Stimulated activated CD8-positive, alpha-beta memory T cell treated with anti-CD3 and anti-CD28 coated beads, Interleukin-12 subunit alpha, Interleukin-12 subunit beta, amount 100 ng/mL, for 4 hours (primary cell): ENCODE data around the gene ANKH.
"Not testable (repeated sequence)": the region's sequence is repeated elsewhere in the genome, so short reads cannot be mapped to it uniquely, and the experiment has no call there.

Experiments used
- DNase-seq: peaks from one replicate; pipeline ENCODE4 v3.0.0-alpha.2; 2020; ENCODE audit warnings: low read depth

ANKH gene

DNA sequence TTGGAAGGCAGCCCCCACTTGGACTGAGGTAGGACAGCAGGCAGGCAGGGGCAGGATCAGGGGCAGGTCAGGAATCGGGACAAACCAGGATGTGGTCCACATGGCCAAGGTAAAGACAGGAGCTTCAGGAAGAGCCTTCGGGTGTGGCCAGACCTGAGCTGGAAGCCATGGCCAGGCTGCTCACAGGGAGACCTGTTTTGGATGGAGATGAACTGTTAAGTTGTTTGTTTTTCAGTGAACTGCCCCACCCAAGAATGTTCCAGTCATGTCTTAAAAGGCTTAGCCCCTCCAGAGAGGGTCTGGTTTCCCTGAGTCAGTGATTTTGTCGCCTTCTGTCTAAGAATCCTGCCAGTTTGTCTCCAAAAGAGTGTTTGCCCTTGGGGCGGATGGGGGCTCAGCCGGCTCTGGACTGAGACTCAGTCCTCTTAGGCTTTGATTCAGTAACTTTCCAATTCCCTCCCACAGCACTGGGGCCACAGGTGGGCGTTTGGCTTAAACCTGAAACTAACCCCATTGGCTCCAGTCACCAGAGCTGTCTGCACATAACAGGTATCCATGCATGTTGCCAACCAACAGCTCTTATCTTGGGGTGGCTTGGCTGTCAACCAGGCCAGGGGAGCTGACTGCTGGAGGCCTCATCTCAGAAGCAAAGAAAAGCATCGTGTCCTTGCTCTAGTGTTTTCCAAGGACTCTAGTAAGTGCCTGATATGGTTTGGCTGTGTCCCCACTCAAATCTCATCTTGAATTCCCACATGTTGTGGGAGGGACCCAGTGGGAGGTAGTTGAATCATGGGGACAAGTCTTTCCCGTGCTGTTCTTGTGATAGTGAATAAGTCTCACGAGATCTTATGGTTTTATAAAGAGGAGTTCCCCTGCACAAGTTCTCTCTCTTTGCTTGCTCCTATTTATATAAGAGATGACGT is 11.3 kb upstream of the ANKH start:
- DNase-seq: no peak

DNA sequence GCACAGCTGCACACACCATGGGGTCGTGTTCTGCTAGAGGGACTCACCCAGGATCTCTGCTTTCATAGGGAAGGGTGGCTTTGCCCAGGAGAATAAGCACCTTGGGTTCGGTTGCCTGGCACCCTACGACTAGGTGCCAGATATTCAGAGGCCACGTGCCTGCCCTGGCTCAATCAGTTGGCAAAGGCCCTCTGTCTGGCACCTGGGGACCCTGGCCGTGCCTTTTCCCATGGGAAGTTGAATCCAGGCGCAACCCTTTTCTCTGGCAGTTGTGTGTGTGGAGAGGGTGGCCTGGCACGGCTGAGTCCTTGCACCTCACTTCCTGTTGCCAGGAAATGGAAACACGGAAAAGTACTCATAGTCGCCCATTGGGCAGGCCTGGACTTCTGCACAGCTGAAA is 10.2 kb upstream of the ANKH start:
- DNase-seq: no peak

DNA sequence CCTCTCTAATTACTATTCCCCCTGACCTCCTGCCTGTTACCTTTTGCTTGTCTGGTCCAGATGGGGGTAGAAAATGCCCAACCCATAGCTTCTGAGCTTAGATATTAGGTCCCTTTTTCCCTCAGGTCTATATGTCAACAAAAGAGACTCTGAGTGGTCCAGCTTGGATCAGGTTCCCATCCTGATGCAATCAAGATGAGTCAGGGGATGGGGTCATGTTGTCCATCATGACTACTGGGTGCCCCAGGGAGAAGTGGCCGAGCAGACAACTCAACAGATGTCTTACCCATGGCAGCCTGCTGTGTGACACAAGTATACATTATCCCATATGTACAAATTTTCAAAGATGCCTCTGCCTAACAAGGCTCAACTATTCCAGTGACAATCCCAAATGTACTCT is 9.1 kb upstream of the ANKH start:
- no peak for DNase-seq

- no peak for DNase-seq
These were observed 8.5 kb upstream of the ANKH start for GRCh38 chr5:14879937-14880589.

DNA sequence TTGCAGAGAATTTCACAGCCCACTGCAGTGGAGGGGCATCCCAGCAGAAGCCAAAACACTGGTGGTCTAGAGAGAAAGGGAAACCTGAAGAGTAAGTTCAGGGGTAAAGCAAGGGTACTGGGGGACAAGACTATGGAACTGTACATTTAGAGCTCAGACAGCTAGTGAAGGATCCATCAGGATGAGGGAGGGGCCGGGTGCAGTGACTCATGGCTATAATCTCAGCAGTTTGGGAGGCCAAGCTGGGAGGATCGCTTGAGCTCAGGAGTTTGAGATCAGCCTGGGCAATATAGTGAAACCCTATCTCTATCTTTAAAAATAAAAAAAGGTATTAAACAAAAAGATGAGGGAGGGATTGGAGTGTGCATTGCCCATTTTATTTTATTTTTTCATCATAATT is 7.8 kb upstream of the ANKH start:
- DNase-seq: no peak

- DNase-seq: not testable (repeated sequence)
These were observed 6.6 kb upstream of the ANKH start for GRCh38 chr5:14878192-14878591.

GRCh38 chr5:14876095-14876494 is 4.5 kb upstream of the ANKH start:
- no peak for DNase-seq

DNA sequence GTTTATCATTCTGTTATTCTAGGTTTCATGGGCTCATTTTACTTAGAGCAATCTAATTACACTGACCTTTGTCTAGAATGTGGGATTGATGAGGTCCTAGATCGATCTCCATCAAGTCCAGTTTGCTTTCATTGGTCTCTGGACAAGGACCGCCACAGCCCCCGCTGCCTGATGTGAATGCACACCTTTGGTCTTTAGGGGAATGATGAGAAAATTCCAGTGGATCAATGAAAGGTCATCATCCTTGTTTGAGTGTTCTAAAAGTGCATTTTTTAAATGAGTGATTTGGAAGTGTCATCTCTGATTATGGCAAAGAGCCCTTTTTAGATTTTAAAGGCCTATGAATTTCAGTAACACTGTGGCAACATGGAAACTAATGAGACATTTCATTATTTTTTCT is 2.2 kb upstream of the ANKH start:
- no peak for DNase-seq

- DNase-seq: no peak
These were observed 1.5 kb upstream of the ANKH start for GRCh38 chr5:14873093-14873492.

DNA sequence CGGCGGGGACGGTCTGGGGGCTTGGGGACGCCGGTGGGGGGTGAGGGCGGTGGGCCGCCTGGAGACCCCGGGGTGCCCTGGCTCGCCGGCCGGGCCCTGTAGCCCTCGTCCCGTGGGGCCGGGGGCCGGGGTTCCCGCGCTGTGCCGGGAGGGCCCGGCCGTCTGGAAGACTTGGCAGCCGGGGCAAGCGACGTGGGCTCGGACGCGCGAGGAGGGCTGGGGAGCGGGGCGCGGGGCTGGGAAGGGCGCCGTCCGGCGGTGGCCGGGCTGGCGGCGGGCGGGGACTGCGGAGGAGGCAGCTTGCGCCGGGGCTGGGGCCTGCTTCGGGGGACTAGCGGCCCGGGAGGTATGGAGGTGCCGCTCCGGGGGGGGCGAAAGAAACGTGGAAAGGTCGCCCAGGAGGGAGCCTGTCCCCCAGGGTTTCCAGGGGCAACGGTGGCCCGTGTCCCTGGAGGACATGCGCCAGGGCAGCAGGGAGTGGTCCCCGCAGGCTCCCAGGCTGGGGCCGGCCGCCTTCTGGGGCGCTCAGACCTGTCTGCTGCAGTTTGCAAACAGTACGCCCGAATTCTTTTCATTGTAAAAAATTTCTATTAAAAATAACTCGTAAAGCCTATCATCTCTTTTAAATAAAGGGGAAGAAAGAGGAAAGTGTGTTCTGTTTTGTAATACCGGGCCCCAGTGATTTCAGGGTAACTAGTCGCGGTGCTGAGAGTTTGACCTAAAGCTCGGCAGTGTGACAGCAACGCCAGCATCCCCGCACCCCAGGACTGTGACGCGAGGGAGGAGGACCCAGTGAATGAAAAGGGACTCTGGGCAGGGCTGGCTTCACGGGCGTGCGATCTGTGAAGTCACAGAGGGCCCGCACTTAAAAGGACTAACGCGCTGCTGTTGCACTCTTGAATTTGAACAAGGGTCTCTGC is 752 bp upstream of the ANKH start:
- peak; percentile 36 for DNase-seq

- no peak for DNase-seq
These were observed 1.0 kb downstream of the ANKH start for GRCh38 chr5:14870337-14871213.

GRCh38 chr5:14869668-14870164 is 1.9 kb downstream of the ANKH start:
- DNase-seq: no peak

DNA sequence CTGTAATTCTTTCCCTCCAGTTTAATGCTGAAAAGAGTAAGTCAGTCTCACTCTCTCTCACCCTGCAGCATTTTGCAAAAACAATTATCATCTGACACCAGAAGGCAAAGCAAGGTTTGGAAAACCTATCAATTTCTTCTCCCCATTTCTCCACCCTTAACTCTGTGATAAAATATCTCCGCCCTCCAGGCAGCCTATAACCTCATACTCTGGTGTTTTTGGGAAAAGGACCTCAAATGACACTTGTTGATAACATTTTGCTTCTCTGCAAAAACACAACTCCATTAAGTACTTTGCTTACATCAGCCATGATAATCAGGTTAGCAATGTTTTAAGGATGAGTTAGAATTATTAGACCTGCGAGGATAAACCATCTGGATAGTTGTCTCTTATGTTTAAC is 2.3 kb downstream of the ANKH start:
- DNase-seq: no peak

DNA sequence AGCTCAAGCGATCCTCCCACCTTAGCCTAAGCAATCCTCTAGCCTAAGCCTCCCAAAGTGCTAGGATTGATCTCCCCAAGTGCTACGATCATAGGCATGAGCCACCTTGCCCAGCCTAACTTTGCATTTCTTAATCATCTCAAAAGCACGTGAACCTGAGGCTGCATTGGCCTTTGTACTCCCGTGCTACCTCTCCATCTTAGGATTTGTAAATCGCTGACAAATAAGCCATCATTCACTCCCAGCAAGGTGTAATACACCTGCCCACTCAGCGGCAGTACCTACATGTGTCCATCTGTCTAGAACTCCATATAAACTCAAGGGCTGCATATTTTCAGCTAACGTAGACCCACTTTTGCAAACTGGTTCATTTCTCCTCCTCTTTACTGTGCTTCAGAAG is 2.8 kb downstream of the ANKH start:
- no peak for DNase-seq

- no peak for DNase-seq
These were observed 7.3 kb downstream of the ANKH start for GRCh38 chr5:14864181-14864812.

- DNase-seq: no peak
These were observed 8.5 kb downstream of the ANKH start for GRCh38 chr5:14863105-14863504.

GRCh38 chr5:14861123-14861765 is 10.3 kb downstream of the ANKH start:
- DNase-seq: no peak

DNA sequence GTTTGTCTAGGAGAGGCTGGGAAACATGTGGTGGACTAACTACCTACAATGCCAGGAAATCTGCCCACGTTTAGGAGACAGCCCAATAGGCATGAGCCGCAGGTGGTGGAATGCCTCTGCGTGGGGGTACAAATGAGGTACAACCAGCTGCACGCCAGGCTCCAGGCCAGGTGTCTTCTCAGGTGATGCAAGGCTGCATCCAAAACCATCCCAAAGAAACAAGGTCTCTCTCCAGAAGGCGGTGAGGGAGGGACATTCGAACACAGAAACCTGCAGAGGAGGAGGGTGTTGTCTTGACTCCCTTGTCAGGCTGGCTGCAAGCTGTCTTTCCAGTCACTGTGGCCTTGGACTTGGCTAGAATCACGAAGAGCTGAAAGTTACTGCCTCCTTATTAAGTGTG is 11.6 kb downstream of the ANKH start:
- DNase-seq: no peak

- DNase-seq: no peak
These were observed 12.4 kb downstream of the ANKH start for GRCh38 chr5:14859150-14859549.

DNA sequence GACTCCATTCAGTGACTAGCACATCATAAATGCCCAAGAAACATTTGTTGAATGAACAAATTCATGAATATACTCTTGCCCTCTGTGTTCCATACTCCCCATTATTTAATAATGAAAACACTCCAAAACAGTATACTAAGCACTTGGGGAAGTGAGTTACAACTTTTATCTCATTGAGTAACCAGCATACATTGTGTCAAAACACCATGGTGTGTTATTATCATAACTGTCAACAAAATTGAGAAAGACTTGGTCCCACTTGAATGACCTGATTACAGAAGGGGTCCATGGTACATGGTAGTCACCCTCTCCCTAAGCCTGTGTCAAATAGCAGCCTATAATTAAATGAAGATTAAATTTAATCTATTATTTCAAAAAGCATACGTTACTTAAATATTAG is 16.2 kb downstream of the ANKH start:
- DNase-seq: no peak
